ENCODE results near the gene LRRC56. TPM values are rescaled to one million over a fixed set of nuclear protein-coding genes. Genes with fewer than 3 reads are reported as not detected.

LRRC56 gene
- polyA plus RNA-seq, 3 donors = 0.09 to 0.68 TPM; not detected in 1

GRCh38 chr11:553083-553987 is 16.0 kb downstream of the LRRC56 start:
- H2AFZ ChIP-seq (ENCODE audit: insufficient read depth, low read depth, low read length, poor library complexity, severe bottlenecking) = no peak overlapping the region
- TF ChIP-seq, protein P1, sequence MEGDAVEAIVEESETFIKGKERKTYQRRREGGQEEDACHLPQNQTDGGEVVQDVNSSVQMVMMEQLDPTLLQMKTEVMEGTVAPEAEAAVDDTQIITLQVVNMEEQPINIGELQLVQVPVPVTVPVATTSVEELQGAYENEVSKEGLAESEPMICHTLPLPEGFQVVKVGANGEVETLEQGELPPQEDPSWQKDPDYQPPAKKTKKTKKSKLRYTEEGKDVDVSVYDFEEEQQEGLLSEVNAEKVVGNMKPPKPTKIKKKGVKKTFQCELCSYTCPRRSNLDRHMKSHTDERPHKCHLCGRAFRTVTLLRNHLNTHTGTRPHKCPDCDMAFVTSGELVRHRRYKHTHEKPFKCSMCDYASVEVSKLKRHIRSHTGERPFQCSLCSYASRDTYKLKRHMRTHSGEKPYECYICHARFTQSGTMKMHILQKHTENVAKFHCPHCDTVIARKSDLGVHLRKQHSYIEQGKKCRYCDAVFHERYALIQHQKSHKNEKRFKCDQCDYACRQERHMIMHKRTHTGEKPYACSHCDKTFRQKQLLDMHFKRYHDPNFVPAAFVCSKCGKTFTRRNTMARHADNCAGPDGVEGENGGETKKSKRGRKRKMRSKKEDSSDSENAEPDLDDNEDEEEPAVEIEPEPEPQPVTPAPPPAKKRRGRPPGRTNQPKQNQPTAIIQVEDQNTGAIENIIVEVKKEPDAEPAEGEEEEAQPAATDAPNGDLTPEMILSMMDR (IDR thresholded peaks at IDR 0.05) = no peak
- peaks cover 0 to 8% of the 10 kb centered on the region in 2 donors for H3K9me3 ChIP-seq (replicated peaks in 1 of 2; ENCODE audit: control insufficient read depth in 1 of 2, insufficient read depth in 1 of 2, low read length in 2 of 2)
- no peaks in the 10 kb centered on the region for H3K79me2 ChIP-seq (ENCODE audit: insufficient read depth, low read length)
- Mint-ChIP-seq H3K36me3 (peaks cover 0 to 2% of the 10 kb centered on the region in 2 donors), H3K27ac (no peak overlapping the region), H3K9me3 (peaks cover 0 to 10% (median 0%) of the 10 kb centered on the region in 7 donors), H3K4me3 (peak overlapping the region in 1 of 2 donors; percentile 21), H3K27me3 (ENCODE audit: low read depth in 3 of 3) (peaks cover 25 to 58% (median 38%) of the 10 kb centered on the region in 3 donors), H3K4me1 (peaks cover 4% of the 10 kb centered on the region)
- no peak for DNase-seq
- H3K9ac ChIP-seq (ENCODE audit: insufficient read depth, low read length, poor library complexity, severe bottlenecking) = no peak overlapping the region
- no peaks in the 10 kb centered on the region for H3K36me3 ChIP-seq (replicated peaks in 1 of 2; ENCODE audit: control insufficient read depth in 1 of 2, insufficient read depth in 2 of 2, low read length in 2 of 2)
- H4K20me1 ChIP-seq (ENCODE audit: insufficient read depth, low read length) = no peaks in the 10 kb centered on the region
- intact Hi-C loops (cut with micrococcal nuclease) = loop anchor here in 1 of 2 donors (2.0 kb wide), 1 partner anchor 169 kb away; no protein-coding TSS in a partner anchor
- H3K4me1 ChIP-seq (ENCODE audit: control insufficient read depth in 1 of 2, insufficient read depth in 2 of 2, low read length in 2 of 2) = peaks cover 2 to 19% of the 10 kb centered on the region in 2 donors
- WGBS (ENCODE audit: insufficient coverage) = 93% methylated on average over 21 of the region's 27 CpGs
- H3K27ac ChIP-seq (ENCODE audit: low read depth in 1 of 2, low read length in 2 of 2) = no peak overlapping the region
- no peak overlapping the region for H3K4me2 ChIP-seq (replicated peaks; ENCODE audit: extremely low read depth, low read length, poor library complexity, severe bottlenecking)
- H3K4me3 ChIP-seq (replicated peaks in 1 of 3; ENCODE audit: low read depth in 2 of 3, low read length in 3 of 3) = no peak overlapping the region
- H3K27me3 ChIP-seq (ENCODE audit: control insufficient read depth in 2 of 2, insufficient read depth in 2 of 2, low read length in 2 of 2) = peaks cover 4 to 46% of the 10 kb centered on the region in 2 donors

DNA sequence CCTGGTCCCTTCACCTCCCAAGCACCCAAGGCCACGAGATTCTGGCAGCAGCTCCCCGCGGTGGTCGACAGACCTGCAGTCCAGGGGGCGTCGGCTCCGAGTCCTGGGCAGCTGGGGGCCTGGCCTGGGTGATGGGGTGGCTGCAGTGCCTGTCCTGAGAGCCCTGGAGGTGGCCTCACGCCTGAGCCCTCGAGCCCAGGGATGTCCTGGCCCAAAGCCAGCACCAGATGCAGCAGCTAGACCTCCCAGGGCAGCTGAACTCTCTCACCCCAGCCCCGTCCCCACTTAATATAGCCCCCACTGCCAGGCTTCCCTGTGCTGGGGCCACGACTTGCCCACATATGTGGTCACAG is 16.6 kb downstream of the LRRC56 start:
- H3K27ac ChIP-seq (ENCODE audit: low read depth in 1 of 2, low read length in 2 of 2) = no peak overlapping the region
- no peak for DNase-seq
- no peak overlapping the region for H3K4me3 Mint-ChIP-seq
- H3K4me3 ChIP-seq (replicated peaks in 1 of 3; ENCODE audit: low read depth in 2 of 3, low read length in 3 of 3) = no peak overlapping the region
- H3K9me3 Mint-ChIP-seq = peaks cover 0 to 10% (median 2%) of the 10 kb centered on the region in 7 donors
- H3K4me1 ChIP-seq (ENCODE audit: control insufficient read depth in 1 of 2, insufficient read depth in 2 of 2, low read length in 2 of 2) = peaks cover 2 to 19% of the 10 kb centered on the region in 2 donors
- no peak overlapping the region for H3K4me2 ChIP-seq (replicated peaks; ENCODE audit: extremely low read depth, low read length, poor library complexity, severe bottlenecking)
- H3K9me3 ChIP-seq (replicated peaks in 1 of 2; ENCODE audit: control insufficient read depth in 1 of 2, insufficient read depth in 1 of 2, low read length in 2 of 2) = peaks cover 0 to 8% of the 10 kb centered on the region in 2 donors
- TF ChIP-seq, protein P1 (IDR thresholded peaks at IDR 0.05) = no peak
- H3K36me3 ChIP-seq (replicated peaks in 1 of 2; ENCODE audit: control insufficient read depth in 1 of 2, insufficient read depth in 2 of 2, low read length in 2 of 2) = no peaks in the 10 kb centered on the region
- intact Hi-C loops (cut with micrococcal nuclease) = loop anchor here in 1 of 2 donors (2.0 kb wide), 1 partner anchor 169 kb away; no protein-coding TSS in a partner anchor
- H3K27me3 Mint-ChIP-seq (ENCODE audit: low read depth in 3 of 3) = peaks cover 29 to 64% (median 44%) of the 10 kb centered on the region in 3 donors
- H3K9ac ChIP-seq (ENCODE audit: insufficient read depth, low read length, poor library complexity, severe bottlenecking) = no peak overlapping the region
- peaks cover 4% of the 10 kb centered on the region for H3K4me1 Mint-ChIP-seq
- no peaks in the 10 kb centered on the region for H4K20me1 ChIP-seq (ENCODE audit: insufficient read depth, low read length)
- no peaks in the 10 kb centered on the region for H3K79me2 ChIP-seq (ENCODE audit: insufficient read depth, low read length)
- peaks cover 4 to 53% of the 10 kb centered on the region in 2 donors for H3K27me3 ChIP-seq (ENCODE audit: control insufficient read depth in 2 of 2, insufficient read depth in 2 of 2, low read length in 2 of 2)
- H3K27ac Mint-ChIP-seq = no peak overlapping the region
- WGBS (ENCODE audit: insufficient coverage) = 70% methylated on average over 10 of the region's 11 CpGs
- peaks cover 0 to 2% of the 10 kb centered on the region in 2 donors for H3K36me3 Mint-ChIP-seq
- no peak overlapping the region for H2AFZ ChIP-seq (ENCODE audit: insufficient read depth, low read depth, low read length, poor library complexity, severe bottlenecking)
